Heart left ventricle (tissue), 16 donors: ENCODE measurements around the gene NFIB. TPM values are rescaled to one million over a fixed set of nuclear protein-coding genes. Genes with fewer than 3 reads are reported as not detected.

Experiments used
- ATAC-seq, 4 donors: fragments of 200-7000 bp; cut with Tn5 transposase; one replicate each; pipeline ENCODE4 v1.9.1; 2020 to 2022; ENCODE audit warnings: moderate library complexity in 4 of 4, mild to moderate bottlenecking in 3 of 4, moderate number of reproducible peaks in 1 of 4
- DNase-seq, 5 donors: peaks; one replicate each; pipeline ENCODE4 v3.0.0-alpha.2; 2020
- H3K27ac ChIP-seq, 12 donors: fragments of 200-600 bp; sonication (generic) in 4 of 12; one replicate each; pipeline versions ENCODE4 v1.5.0 to v1.8.0; 2016 to 2022; ENCODE audit warnings: mild to moderate bottlenecking in 2 of 12
- H3K27me3 ChIP-seq, 9 donors: fragments of 200-600 bp; sonication (generic) in 2 of 9; one replicate each; pipeline versions ENCODE4 v1.5.1 to v1.8.0; 2016 to 2022; ENCODE audit warnings: mild to moderate bottlenecking in 3 of 9
- H3K36me3 ChIP-seq, 9 donors: fragments of 200-600 bp; sonication (generic) in 2 of 9; one replicate each; pipeline versions ENCODE4 v1.5.0 to v1.8.0; 2018 to 2022; ENCODE audit warnings: mild to moderate bottlenecking in 2 of 9
- H3K4me1 ChIP-seq, 12 donors: fragments of 200-600 bp; sonication (generic) in 4 of 12; one replicate each; pipeline versions ENCODE4 v1.5.0 to v1.8.0; 2016 to 2022; ENCODE audit warnings: mild to moderate bottlenecking in 3 of 12
- H3K4me3 ChIP-seq, 12 donors: fragments of 200-600 bp; sonication (generic) in 4 of 12; one replicate each; pipeline versions ENCODE4 v1.5.0 to v1.8.0; 2017 to 2022; ENCODE audit warnings: mild to moderate bottlenecking in 9 of 12, moderate library complexity in 4 of 12
- H3K9me3 ChIP-seq, 12 donors: fragments of 200-600 bp; sonication (generic) in 4 of 12; one replicate each; pipeline versions ENCODE4 v1.5.0 to v1.8.0; 2016 to 2022; ENCODE audit warnings: mild to moderate bottlenecking in 1 of 12
- CTCF ChIP-seq, 12 donors: fragments of 200-600 bp; sonication (generic) in 4 of 12; IDR thresholded peaks; one replicate each; pipeline versions ENCODE4 v1.5.0 to v1.8.0; 2018 to 2022; ENCODE audit warnings: antibody characterized with exemption in 12 of 12, mild to moderate bottlenecking in 5 of 12
- POLR2A ChIP-seq, 2 donors: fragments of 450-650 bp; IDR thresholded peaks; one replicate each; pipeline ENCODE4 v1.6.1; 2017; ENCODE audit warnings: antibody characterized with exemption in 2 of 2, mild to moderate bottlenecking in 2 of 2, moderate library complexity in 2 of 2
- WGBS, 4 donors: extraction: QIAGEN DNeasy Blood & Tissue Kit in 2 of 4; methylation state at CpG; one replicate each; pipeline versions ENCODE4 v1.1.5 to v1.1.7; 2013 to 2018; 5-methylcytosine and 5-hydroxymethylcytosine counted together
- intact Hi-C, 10 donors: fragments of 100-400 bp; cut with DNase I; formaldehyde crosslinking; loops; one replicate each; pipeline versions ENCODE4 v1.11.1 to v1.14.2; 2022
- polyA plus RNA-seq, 2 donors: library from polyadenylated mRNA; stranded (reverse); fragments of 200-250 nt; gene quantifications; one replicate each; pipeline ENCODE4 v1.2.3, GENCODE V29; 2013
- total RNA-seq, 9 donors: library from RNA; depleted of rRNA in 2 of 9; stranded (reverse); fragments of >200 nt in 2 of 9; fragmentation: NEBNext Ultra II Directional in 3 of 9; extraction: Animal tissue kit (Norgen Biotek cat#: 25700) in 3 of 9; gene quantifications; one replicate each; pipeline versions ENCODE4 v1.1.0 to v1.2.4, GENCODE V29; 2016 to 2023
- donor health status: ischemic (EF 13 %, LVEDD 7.1; RV severe dilation, severe dysfunction).
- donor health status: healthy with polysubstance abuse.
- donor health status: DM: no; HTN: yes; CAD: no.
- donor health status: DM: no; HTN: no; CAD: no.
- donor health status: ischemic (EF 25% LVEDD 6.9; RV normal size, moderate dysfunction).
- donor health status: ischemic (EF 25% LVEDD 5.7; RV mildly dilated, moderate dysfunction).
- donor health status: healthy.
- donor health status: DM: yes; HTN: yes; CAD: no.
- donor health status: ischemic (EF 35%, LVEDD 5.7; RV mildly dilated, moderate dysfunction).
- donor health status: nonischemic (EF 11% LVEDD 7.7; RV severe dilation, severe dysfunction).
- donor health status: DM: yes; HTN: yes; CAD: no.
- donor health status: PGD.
- donor health status: ischemic (EF 29% LVEDD 5.4; RV normal size, mild dysfunction).
- donor health status: nonischemic (EF 23%, LVEDD 6.1; RV moderate dilation, normal function).

NFIB gene
- total and polyA plus RNA-seq, 11 donors: 24.5 to 148 (median 98.2) TPM

DNA sequence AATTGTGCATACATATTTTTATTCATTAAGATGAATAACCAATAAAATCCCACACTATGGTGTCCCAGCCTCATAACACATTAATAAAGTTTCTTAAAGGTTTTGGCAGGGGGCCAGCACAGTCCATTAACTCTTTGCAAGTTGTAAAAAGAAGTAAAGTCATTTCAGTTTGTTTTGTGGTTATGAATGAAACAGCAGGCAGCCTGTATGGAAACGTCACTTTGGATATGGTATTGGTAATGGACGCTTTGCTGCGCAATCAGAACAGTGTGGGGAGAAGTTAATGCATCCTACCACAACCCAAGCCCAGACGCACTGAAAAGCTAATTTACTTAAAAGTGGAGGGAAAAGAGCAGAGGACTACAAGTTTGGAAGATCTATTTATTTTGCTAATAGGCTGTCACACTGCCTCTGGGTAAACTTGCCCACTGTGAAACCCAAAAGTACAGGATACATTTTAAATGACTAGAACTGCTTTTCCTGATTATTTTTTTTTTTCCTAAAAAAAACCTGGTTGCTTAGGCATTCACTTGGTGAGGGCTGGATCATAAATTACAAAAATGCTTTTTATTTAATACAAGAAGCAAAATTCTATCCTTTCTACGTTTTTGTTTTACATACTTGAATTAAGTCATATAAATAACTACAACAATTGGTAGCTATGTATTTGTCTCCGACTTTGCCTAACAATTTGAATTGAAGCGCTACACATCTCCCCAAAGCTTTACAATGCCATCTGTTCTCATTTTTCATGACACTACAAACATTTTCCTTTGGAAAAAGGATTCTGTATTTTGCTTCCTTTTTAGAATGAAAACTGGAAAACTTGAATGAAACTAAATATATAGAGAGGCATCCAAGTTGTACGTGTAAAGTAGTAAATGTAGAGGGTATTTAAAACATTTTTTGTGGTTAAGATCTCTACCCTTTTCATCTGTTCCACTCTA is 104.3 kb downstream of the NFIB start:
- Histone ChIP-seq H3K27me3 (no peaks in the 10 kb centered on the region), H3K4me1 (peaks cover 5 to 90% (median 63%) of the 10 kb centered on the region in 12 donors), H3K27ac (peak overlapping the region in 1 of 12 donors; percentile 9), H3K36me3 (no peaks in the 10 kb centered on the region), H3K4me3 (no peak overlapping the region), H3K9me3 (no peaks in the 10 kb centered on the region)
- intact Hi-C loops: loop anchor here in 3 of 10 donors (5.0 to 10.0 kb wide), 4 partner anchors 52 to 175 kb away; partner anchors contain the start of gene NFIB (in 1 of the 3)
- no peak for TF ChIP-seq CTCF (IDR thresholded peaks at IDR 0.05)
- TF ChIP-seq POLR2A (IDR thresholded peaks at IDR 0.05): no peak
- ATAC-seq: no peak
- no peak for DNase-seq
- 78 to 83% (median 78%) methylated on average over 8 of the region's 8 CpGs for WGBS, 4 donors

DNA sequence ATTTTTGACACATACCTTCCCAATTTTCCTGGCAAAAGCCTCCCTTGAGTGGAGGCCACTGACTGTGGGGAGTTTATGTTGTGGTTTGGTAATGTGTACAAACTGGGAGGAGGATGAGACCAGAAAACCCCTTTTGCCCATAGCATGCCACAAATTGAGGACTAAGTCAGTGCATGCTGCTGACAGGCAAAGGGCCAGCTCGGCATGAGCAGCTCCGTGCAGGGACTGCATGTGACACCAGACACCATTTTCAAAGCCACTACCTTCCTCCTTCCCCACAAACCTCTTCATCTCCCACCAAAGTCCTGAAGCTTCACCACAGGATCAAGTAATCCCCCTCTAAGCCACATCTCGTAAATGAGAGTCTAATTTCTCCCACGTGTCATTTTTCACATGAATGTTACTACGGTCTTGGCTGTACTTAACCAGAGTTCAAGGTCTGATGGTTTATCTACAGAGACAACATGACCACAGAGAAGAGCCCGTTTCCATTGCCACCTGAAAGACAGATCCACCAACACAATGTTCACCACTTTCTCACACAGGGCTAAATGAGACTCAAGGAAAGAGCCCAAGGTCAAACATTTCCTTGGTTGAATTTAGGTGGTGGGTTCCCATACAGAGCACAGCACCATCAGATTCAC is 106.5 kb downstream of the NFIB start:
- H3K36me3 ChIP-seq: no peaks in the 10 kb centered on the region
- 61 to 71% (median 69%) methylated on average over 6 of the region's 6 CpGs for WGBS, 4 donors
- intact Hi-C loops: loop anchor here in 2 of 10 donors (5.0 to 10.0 kb wide), 3 partner anchors 100 to 173 kb away; partner anchors contain the start of gene NFIB (in 1 of the 2)
- no peaks in the 10 kb centered on the region for H3K27me3 ChIP-seq
- peaks cover 0 to 3% (median 0%) of the 10 kb centered on the region in 12 donors for H3K9me3 ChIP-seq
- TF ChIP-seq CTCF (IDR thresholded peaks at IDR 0.05) (no peak), POLR2A (IDR thresholded peaks at IDR 0.05) (no peak)
- peaks cover 12 to 88% (median 61%) of the 10 kb centered on the region in 12 donors for H3K4me1 ChIP-seq
- DNase-seq (peak in 1 of 5 donors; percentile 33), ATAC-seq (peak in 1 of 4 donors; percentile 21)
- H3K27ac ChIP-seq: peak overlapping the region in 4 of 12 donors; percentile 4 to 52 (median 20)
- H3K4me3 ChIP-seq: no peak overlapping the region

- DNase-seq (no peak), ATAC-seq (peak; percentile 41 to 60 (median 56))
- H3K27me3 ChIP-seq: no peaks in the 10 kb centered on the region
- peaks cover 13 to 90% (median 55%) of the 10 kb centered on the region in 12 donors for H3K4me1 ChIP-seq
- H3K36me3 ChIP-seq: no peaks in the 10 kb centered on the region
- WGBS, 4 donors: 39 to 51% (median 48%) methylated on average over 1 of the region's 1 CpG
- intact Hi-C loops: loop anchor here in 2 of 10 donors (5.0 to 10.0 kb wide), 3 partner anchors 102 to 171 kb away; partner anchors contain the start of gene NFIB (in 1 of the 2)
- no peak overlapping the region for H3K4me3 ChIP-seq
- TF ChIP-seq POLR2A (IDR thresholded peaks at IDR 0.05): no peak
- no peak for TF ChIP-seq CTCF (IDR thresholded peaks at IDR 0.05)
- peaks cover 0 to 3% (median 0%) of the 10 kb centered on the region in 12 donors for H3K9me3 ChIP-seq
- H3K27ac ChIP-seq: peak overlapping the region in 10 of 12 donors; percentile 39 to 79 (median 66)
Measured at GRCh38 chr9:14205463-14205862, 108.5 kb downstream of the NFIB start.
